ENCODE results near the gene PSMB1.

The PSMB1 gene

GRCh38 chr6:170552765-170553533 is at the start of gene PSMB1:
PSMB1 (minus strand) TSS chr6:170553307; CDS start chr6:170553242, 65 bp downstream.
- in situ Hi-C loops (cut with MboI; ENCODE audit: low sequenced_read_pairs): no loop called here

GRCh38 chr6:170597278-170597677 is 44.2 kb upstream of the PSMB1 start:
- in situ Hi-C loops (cut with MboI; ENCODE audit: low sequenced_read_pairs): no loop called here

GRCh38 chr6:170596426-170596825 is 43.3 kb upstream of the PSMB1 start:
- in situ Hi-C loops (cut with MboI; ENCODE audit: low sequenced_read_pairs): no loop called here

- in situ Hi-C loops (cut with MboI; ENCODE audit: low sequenced_read_pairs): no loop called here
Measured at GRCh38 chr6:170590725-170591124, 37.6 kb upstream of the PSMB1 start.

- in situ Hi-C loops (cut with MboI; ENCODE audit: low sequenced_read_pairs): no loop called here
Measured at GRCh38 chr6:170584954-170585498, 31.9 kb upstream of the PSMB1 start.

GRCh38 chr6:170584181-170584953 is 31.3 kb upstream of the PSMB1 start, which contains the start of gene PDCD2:
PDCD2 (minus strand) TSS chr6:170584637; CDS start chr6:170584581, 56 bp downstream.
- in situ Hi-C loops (cut with MboI; ENCODE audit: low sequenced_read_pairs): no loop called here

GRCh38 chr6:170583756-170584180 is 30.7 kb upstream of the PSMB1 start:
- in situ Hi-C loops (cut with MboI; ENCODE audit: low sequenced_read_pairs): no loop called here

GRCh38 chr6:170578909-170579308 is 25.8 kb upstream of the PSMB1 start:
- in situ Hi-C loops (cut with MboI; ENCODE audit: low sequenced_read_pairs): no loop called here

- in situ Hi-C loops (cut with MboI; ENCODE audit: low sequenced_read_pairs): no loop called here
Measured at GRCh38 chr6:170575250-170575649, 22.1 kb upstream of the PSMB1 start.

- in situ Hi-C loops (cut with MboI; ENCODE audit: low sequenced_read_pairs): no loop called here
Measured at GRCh38 chr6:170572704-170573466, 19.8 kb upstream of the PSMB1 start.

- in situ Hi-C loops (cut with MboI; ENCODE audit: low sequenced_read_pairs): no loop called here
Measured at GRCh38 chr6:170564936-170565530, 11.9 kb upstream of the PSMB1 start.

GRCh38 chr6:170561555-170561954 is 8.4 kb upstream of the PSMB1 start:
- in situ Hi-C loops (cut with MboI; ENCODE audit: low sequenced_read_pairs): no loop called here

- in situ Hi-C loops (cut with MboI; ENCODE audit: low sequenced_read_pairs): no loop called here
Measured at GRCh38 chr6:170555305-170555704, 2.2 kb upstream of the PSMB1 start.

GRCh38 chr6:170554796-170555137 is 1.7 kb upstream of the PSMB1 start:
- in situ Hi-C loops (cut with MboI; ENCODE audit: low sequenced_read_pairs): no loop called here

GRCh38 chr6:170554013-170554795 is 1.1 kb upstream of the PSMB1 start, which contains the start of gene TBP:
TBP (plus strand) TSS chr6:170554369; CDS start chr6:170557030, 2,661 bp downstream.
- in situ Hi-C loops (cut with MboI; ENCODE audit: low sequenced_read_pairs): no loop called here

GRCh38 chr6:170553534-170554012 is 466 bp upstream of the PSMB1 start:
- in situ Hi-C loops (cut with MboI; ENCODE audit: low sequenced_read_pairs): no loop called here

- in situ Hi-C loops (cut with MboI; ENCODE audit: low sequenced_read_pairs): no loop called here
Measured at GRCh38 chr6:170545405-170545804, 7.7 kb downstream of the PSMB1 start.

GRCh38 chr6:170542031-170542719 is 10.9 kb downstream of the PSMB1 start:
- in situ Hi-C loops (cut with MboI; ENCODE audit: low sequenced_read_pairs): no loop called here

GRCh38 chr6:170537329-170537728 is 15.8 kb downstream of the PSMB1 start:
- in situ Hi-C loops (cut with MboI; ENCODE audit: low sequenced_read_pairs): no loop called here

All from HL-60/S4 treated with retinoic acid at 250 ng/mL for 4 days and 3 days (cell line).